Lung (tissue), 12 donors: ENCODE results near the gene LMTK2. TPM values are rescaled to one million over a fixed set of nuclear protein-coding genes. Genes with fewer than 3 reads are reported as not detected.

Experiments used
- ATAC-seq: fragments of 200-7000 bp; cut with Tn5 transposase; one replicate; pipeline ENCODE4 v1.9.1; 2020; ENCODE audit warnings: moderate number of reproducible peaks; ENCODE audit not compliant: insufficient read depth, low FRiP score
- DNase-seq, 3 donors: peaks; one replicate each; pipeline ENCODE4 v3.0.0-alpha.2; 2013 to 2017
- H3K27ac ChIP-seq, 2 donors: one replicate each; pipeline ENCODE4 v1.5.1; 2013; ENCODE audit warnings: mild to moderate bottlenecking in 2 of 2, moderate library complexity in 2 of 2, control low read depth in 1 of 2, inconsistent platforms in 1 of 2, low read depth in 1 of 2, low read length in 1 of 2
- H3K27me3 ChIP-seq, 3 donors: one replicate each; pipeline ENCODE4 v1.5.1; 2013; ENCODE audit warnings: low read length in 2 of 3; ENCODE audit not compliant: control insufficient read depth in 3 of 3, insufficient read depth in 3 of 3
- H3K36me3 ChIP-seq, 4 donors: one replicate each; pipeline ENCODE4 v1.5.1; 2013; ENCODE audit warnings: low read length in 4 of 4, mild to moderate bottlenecking in 1 of 4, moderate library complexity in 1 of 4; ENCODE audit not compliant: control insufficient read depth in 4 of 4, insufficient read depth in 4 of 4
- H3K4me1 ChIP-seq, 5 donors: one replicate each; pipeline ENCODE4 v1.5.1; 2013; ENCODE audit warnings: low read length in 5 of 5, mild to moderate bottlenecking in 2 of 5, moderate library complexity in 1 of 5; ENCODE audit not compliant: control insufficient read depth in 5 of 5, insufficient read depth in 5 of 5
- H3K4me3 ChIP-seq: one replicate; pipeline ENCODE4 v1.5.1; 2013; ENCODE audit warnings: mild to moderate bottlenecking, control low read depth, moderate library complexity
- H3K9ac ChIP-seq, 2 donors: one replicate each; pipeline ENCODE4 v1.5.1; 2013; ENCODE audit warnings: low read length in 2 of 2, control low read depth in 1 of 2; ENCODE audit not compliant: insufficient read depth in 1 of 2
- H3K9me3 ChIP-seq, 4 donors: one replicate each; pipeline ENCODE4 v1.5.1; 2013; ENCODE audit warnings: low read length in 3 of 4, mild to moderate bottlenecking in 1 of 4, moderate library complexity in 1 of 4; ENCODE audit not compliant: control insufficient read depth in 4 of 4, insufficient read depth in 3 of 4
- WGBS, 2 donors: extraction: QIAGEN DNeasy Blood & Tissue Kit; methylation state at CpG; one replicate each; pipeline ENCODE4 v1.1.7; 2013; 5-methylcytosine and 5-hydroxymethylcytosine counted together
- polyA plus RNA-seq, 2 donors: library from polyadenylated mRNA; stranded (reverse); fragments of 200-250 nt; gene quantifications; one replicate each; pipeline ENCODE4 v1.2.1, GENCODE V29; 2013
- total RNA-seq, 2 donors: library from RNA; depleted of rRNA in 1 of 2; stranded (reverse); fragments of >200 nt in 1 of 2; gene quantifications; one replicate each; pipeline ENCODE4 v1.2.1, GENCODE V29; 2014 to 2021
- TF ChIP-seq, protein P1 (sequence below): IDR thresholded peaks from 2 replicates; pipeline ENCODE4 v1.5.1; 2012; ENCODE audit warnings: mild to moderate bottlenecking; ENCODE audit errors: control extremely low read depth, extremely low read depth
- donor health status: control.
- donor health status: control.
- donor health status: Bipolar disorder and iron deficiency.
- donor health status: healthy.
- donor health status: DM: yes; HTN: yes; CAD: no.

LMTK2 gene
- total and polyA plus RNA-seq, 4 donors: 6.6 to 25.8 (median 15.7) TPM

DNA sequence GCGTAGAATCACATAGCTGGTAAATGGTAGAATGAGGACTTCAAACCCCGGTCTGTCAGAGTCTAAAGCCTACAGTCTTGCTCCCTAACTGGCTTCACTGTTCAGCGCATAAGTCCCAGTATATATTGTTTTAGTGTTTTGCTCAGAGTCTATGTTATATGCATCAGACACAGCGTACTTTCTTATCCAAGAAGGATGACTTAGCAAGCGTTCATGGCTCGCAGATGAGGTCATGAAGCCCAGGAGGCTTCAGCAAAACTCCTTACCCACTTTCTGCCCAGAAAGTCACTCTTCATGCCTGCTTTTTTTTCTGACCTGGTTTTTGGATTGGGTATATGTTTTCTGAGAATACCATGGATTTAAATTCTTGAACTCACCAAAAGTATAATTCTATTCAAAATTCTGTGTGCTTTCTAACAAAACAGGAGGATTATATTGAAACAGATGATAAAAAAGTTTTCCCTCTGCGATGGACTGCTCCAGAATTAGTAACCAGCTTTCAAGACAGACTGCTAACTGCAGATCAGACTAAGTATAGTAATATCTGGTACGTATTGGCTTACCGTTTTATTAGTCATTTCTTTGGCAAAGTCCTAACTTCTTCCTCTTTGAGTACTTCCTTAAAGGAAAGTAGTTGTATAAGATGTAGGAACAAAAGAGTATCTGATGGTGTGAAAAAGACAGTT lies 79.9 kb downstream of the LMTK2 start:
- Histone ChIP-seq H3K36me3 (peaks cover 0 to 17% (median 7%) of the 10 kb centered on the region in 4 donors), H3K9me3 (peaks cover 0 to 3% (median 0%) of the 10 kb centered on the region in 4 donors), H3K4me3 (no peak overlapping the region), H3K9ac (no peak overlapping the region), H3K27ac (no peak overlapping the region), H3K4me1 (no peaks in the 10 kb centered on the region), H3K27me3 (no peaks in the 10 kb centered on the region)
- 73 to 79% methylated on average over 9 of the region's 9 CpGs for WGBS, 2 donors
- TF ChIP-seq, protein P1, sequence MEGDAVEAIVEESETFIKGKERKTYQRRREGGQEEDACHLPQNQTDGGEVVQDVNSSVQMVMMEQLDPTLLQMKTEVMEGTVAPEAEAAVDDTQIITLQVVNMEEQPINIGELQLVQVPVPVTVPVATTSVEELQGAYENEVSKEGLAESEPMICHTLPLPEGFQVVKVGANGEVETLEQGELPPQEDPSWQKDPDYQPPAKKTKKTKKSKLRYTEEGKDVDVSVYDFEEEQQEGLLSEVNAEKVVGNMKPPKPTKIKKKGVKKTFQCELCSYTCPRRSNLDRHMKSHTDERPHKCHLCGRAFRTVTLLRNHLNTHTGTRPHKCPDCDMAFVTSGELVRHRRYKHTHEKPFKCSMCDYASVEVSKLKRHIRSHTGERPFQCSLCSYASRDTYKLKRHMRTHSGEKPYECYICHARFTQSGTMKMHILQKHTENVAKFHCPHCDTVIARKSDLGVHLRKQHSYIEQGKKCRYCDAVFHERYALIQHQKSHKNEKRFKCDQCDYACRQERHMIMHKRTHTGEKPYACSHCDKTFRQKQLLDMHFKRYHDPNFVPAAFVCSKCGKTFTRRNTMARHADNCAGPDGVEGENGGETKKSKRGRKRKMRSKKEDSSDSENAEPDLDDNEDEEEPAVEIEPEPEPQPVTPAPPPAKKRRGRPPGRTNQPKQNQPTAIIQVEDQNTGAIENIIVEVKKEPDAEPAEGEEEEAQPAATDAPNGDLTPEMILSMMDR: no peak
- DNase-seq: no peak
- ATAC-seq: no peak

DNA sequence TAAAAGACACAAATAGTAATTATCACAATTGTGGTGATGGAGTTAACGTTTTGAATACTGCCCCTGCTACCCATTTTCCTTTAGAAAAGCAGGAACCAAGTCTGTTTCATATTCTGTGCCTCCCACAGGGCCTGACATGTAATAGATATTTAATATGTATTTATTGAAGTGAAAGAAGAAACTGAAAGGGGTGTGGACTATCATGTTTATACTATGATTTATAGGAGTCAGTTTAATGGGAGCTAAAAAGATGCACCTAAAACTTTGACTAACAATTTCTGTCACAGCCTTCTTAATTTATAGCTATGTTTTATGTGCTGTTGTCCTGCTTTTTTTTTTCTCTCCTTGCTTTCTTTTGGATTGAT lies 80.5 kb downstream of the LMTK2 start:
- Histone ChIP-seq H3K4me1 (no peaks in the 10 kb centered on the region), H3K36me3 (peaks cover 5 to 17% (median 7%) of the 10 kb centered on the region in 4 donors), H3K9me3 (peaks cover 0 to 3% (median 0%) of the 10 kb centered on the region in 4 donors), H3K9ac (no peak overlapping the region), H3K27me3 (no peaks in the 10 kb centered on the region), H3K27ac (no peak overlapping the region), H3K4me3 (no peak overlapping the region)
- ATAC-seq (no peak), DNase-seq (no peak)
- WGBS, 2 donors: 38 to 40% methylated on average over 1 of the region's 1 CpG
- TF ChIP-seq, protein P1: no peak

DNA sequence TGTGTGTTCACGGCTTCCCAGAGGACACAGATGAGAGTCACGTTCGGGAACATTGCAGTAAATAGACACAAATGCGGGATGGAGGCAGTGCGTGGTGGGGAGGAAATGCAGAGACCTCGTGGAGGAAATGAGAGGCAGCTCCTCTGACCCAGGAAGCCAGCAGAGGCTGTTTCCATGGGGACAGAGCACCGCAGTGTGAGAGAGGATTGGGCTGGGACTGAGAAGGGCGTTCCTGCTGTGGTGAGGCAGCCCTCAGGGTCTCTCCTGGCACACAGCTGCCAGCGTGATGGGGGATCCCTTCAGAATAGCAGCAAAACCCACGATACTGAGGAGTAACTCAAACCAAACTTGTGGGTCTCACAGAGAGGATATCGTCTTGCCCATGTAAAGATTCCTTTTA lies 82.9 kb downstream of the LMTK2 start:
- DNase-seq: no peak
- H3K9me3 ChIP-seq: peaks cover 0 to 3% (median 0%) of the 10 kb centered on the region in 4 donors
- H3K36me3 ChIP-seq: peaks cover 9 to 24% (median 19%) of the 10 kb centered on the region in 4 donors
- ATAC-seq: no peak
- no peaks in the 10 kb centered on the region for H3K27me3 ChIP-seq
- no peak overlapping the region for H3K4me3 ChIP-seq
- 92 to 95% methylated on average over 11 of the region's 11 CpGs for WGBS, 2 donors
- H3K4me1 ChIP-seq: no peaks in the 10 kb centered on the region
- H3K9ac ChIP-seq: no peak overlapping the region
- H3K27ac ChIP-seq: no peak overlapping the region
- TF ChIP-seq, protein P1: no peak
